Endothelial cell (in vitro differentiated cells): ENCODE measurements around the gene CABLES1. TPM values are rescaled to one million over a fixed set of nuclear protein-coding genes. Genes with fewer than 3 reads are reported as not detected.
A peak's percentile ranks its signal among the peaks of the same experiment; 100 is the strongest.

Experiments
- DNase-seq: peaks from one replicate; pipeline ENCODE4 v3.0.0; 2021; ENCODE audit warnings: low spot score
- H3K27ac Mint-ChIP-seq: one replicate; pipeline ENCODE4 v1.8.0; 2021; ENCODE audit warnings: mixed read lengths, inconsistent platforms; ENCODE audit not compliant: unreplicated experiment
- H3K27me3 Mint-ChIP-seq: one replicate; pipeline ENCODE4 v1.8.0; 2021; ENCODE audit warnings: mild to moderate bottlenecking, moderate library complexity, mixed read lengths, inconsistent platforms; ENCODE audit not compliant: unreplicated experiment
- H3K36me3 Mint-ChIP-seq: one replicate; pipeline ENCODE4 v1.8.0; 2021; ENCODE audit warnings: mild to moderate bottlenecking, low read depth, mixed read lengths, inconsistent platforms; ENCODE audit not compliant: unreplicated experiment
- H3K4me1 Mint-ChIP-seq: one replicate; pipeline ENCODE4 v1.8.0; 2021; ENCODE audit warnings: mild to moderate bottlenecking, mixed read lengths, inconsistent platforms; ENCODE audit not compliant: unreplicated experiment
- H3K4me3 Mint-ChIP-seq: one replicate; pipeline ENCODE4 v1.8.0; 2021; ENCODE audit warnings: mild to moderate bottlenecking, mixed read lengths, inconsistent platforms; ENCODE audit not compliant: unreplicated experiment
- H3K9me3 Mint-ChIP-seq: one replicate; pipeline ENCODE4 v1.8.0; 2021; ENCODE audit warnings: mixed read lengths, inconsistent platforms; ENCODE audit not compliant: unreplicated experiment
- total RNA-seq: library from RNA; stranded (reverse); fragmentation: NEBNext Ultra II Directional; extraction: Animal tissue kit (Norgen Biotek cat#: 25700); gene quantifications from one replicate; pipeline ENCODE4 v1.2.1, GENCODE V29; 2021; ENCODE audit not compliant: unreplicated experiment
- TF ChIP-seq, protein P1 (sequence below): fragments of 200-600 bp; sonication (generic); IDR thresholded peaks from one replicate; pipeline ENCODE4 v1.5.0; 2021; ENCODE audit warnings: antibody characterized with exemption; ENCODE audit not compliant: unreplicated experiment

CABLES1 gene
- total RNA-seq, 1 donor from 2014 or later, result 24.9 TPM

GRCh38 chr18:23244401-23244800 is 109.1 kb downstream of the CABLES1 start:
- Mint-ChIP-seq H3K4me1 (peaks cover 31% of the 10 kb centered on the region), H3K4me3 (peak overlapping the region; percentile 21), H3K27ac (peak overlapping the region; percentile 91), H3K36me3 (peaks cover 27% of the 10 kb centered on the region), H3K9me3 (no peaks in the 10 kb centered on the region), H3K27me3 (peaks cover 9% of the 10 kb centered on the region)
- TF ChIP-seq, protein P1, sequence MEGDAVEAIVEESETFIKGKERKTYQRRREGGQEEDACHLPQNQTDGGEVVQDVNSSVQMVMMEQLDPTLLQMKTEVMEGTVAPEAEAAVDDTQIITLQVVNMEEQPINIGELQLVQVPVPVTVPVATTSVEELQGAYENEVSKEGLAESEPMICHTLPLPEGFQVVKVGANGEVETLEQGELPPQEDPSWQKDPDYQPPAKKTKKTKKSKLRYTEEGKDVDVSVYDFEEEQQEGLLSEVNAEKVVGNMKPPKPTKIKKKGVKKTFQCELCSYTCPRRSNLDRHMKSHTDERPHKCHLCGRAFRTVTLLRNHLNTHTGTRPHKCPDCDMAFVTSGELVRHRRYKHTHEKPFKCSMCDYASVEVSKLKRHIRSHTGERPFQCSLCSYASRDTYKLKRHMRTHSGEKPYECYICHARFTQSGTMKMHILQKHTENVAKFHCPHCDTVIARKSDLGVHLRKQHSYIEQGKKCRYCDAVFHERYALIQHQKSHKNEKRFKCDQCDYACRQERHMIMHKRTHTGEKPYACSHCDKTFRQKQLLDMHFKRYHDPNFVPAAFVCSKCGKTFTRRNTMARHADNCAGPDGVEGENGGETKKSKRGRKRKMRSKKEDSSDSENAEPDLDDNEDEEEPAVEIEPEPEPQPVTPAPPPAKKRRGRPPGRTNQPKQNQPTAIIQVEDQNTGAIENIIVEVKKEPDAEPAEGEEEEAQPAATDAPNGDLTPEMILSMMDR, result no peak
- no peak for DNase-seq

GRCh38 chr18:23245461-23245860 is 110.2 kb downstream of the CABLES1 start:
- no peak for DNase-seq
- H3K4me3 Mint-ChIP-seq, result no peak overlapping the region
- peak overlapping the region; percentile 48 for H3K27ac Mint-ChIP-seq
- TF ChIP-seq, protein P1, result no peak
- H3K27me3 Mint-ChIP-seq, result peaks cover 10% of the 10 kb centered on the region
- H3K36me3 Mint-ChIP-seq, result peaks cover 29% of the 10 kb centered on the region
- peaks cover 31% of the 10 kb centered on the region for H3K4me1 Mint-ChIP-seq
- H3K9me3 Mint-ChIP-seq, result no peaks in the 10 kb centered on the region

- Mint-ChIP-seq H3K4me3 (peak overlapping the region; percentile 25), H3K27ac (no peak overlapping the region), H3K4me1 (peaks cover 21% of the 10 kb centered on the region), H3K9me3 (no peaks in the 10 kb centered on the region), H3K27me3 (peaks cover 10% of the 10 kb centered on the region), H3K36me3 (peaks cover 32% of the 10 kb centered on the region)
- DNase-seq, result no peak
- TF ChIP-seq, protein P1, result no peak
These were observed 112.0 kb downstream of the CABLES1 start for GRCh38 chr18:23247331-23247730.

DNA sequence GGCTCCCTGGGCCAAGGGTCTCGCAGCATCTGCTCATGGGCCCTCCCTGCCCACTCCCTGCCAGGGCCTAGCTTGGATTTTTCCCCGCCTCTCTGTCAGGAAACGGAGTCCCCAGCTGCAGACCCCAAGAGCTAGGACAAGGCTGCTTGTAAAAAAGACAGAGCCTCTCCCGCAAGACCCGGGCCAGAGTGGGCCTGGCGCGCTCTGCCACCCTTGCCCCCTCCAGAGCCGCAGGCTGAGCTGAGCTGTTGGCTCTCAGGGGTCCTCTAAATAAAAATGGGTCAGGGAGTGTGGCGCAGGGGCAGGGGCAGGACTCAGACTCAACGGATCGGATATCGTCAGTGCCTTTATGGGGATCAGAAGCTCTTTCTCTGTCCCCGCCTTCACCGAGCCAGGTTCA is 112.6 kb downstream of the CABLES1 start:
- Mint-ChIP-seq H3K36me3 (peaks cover 32% of the 10 kb centered on the region), H3K4me3 (peak overlapping the region; percentile 47), H3K27ac (no peak overlapping the region), H3K27me3 (peaks cover 10% of the 10 kb centered on the region), H3K9me3 (no peaks in the 10 kb centered on the region), H3K4me1 (peaks cover 21% of the 10 kb centered on the region)
- no peak for DNase-seq
- TF ChIP-seq, protein P1, result no peak

DNA sequence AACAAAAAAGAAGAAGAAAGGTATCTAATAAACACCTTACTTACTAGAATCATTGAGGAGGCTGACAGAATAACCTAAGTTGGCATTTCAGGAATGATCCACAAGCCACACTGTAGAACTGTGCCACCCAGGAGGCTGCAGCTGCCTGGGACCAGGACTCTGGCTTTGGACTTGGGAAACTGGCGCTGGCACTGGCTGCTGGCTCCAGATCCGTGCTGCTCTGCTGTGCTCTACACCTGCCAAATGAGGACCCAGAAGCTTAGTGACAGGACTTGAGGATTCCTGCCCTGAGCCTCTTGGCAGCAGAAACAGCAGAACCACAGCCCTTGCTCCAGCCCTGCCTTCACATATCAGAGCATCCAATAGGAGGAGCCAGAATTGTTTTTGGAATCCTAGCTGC is 113.5 kb downstream of the CABLES1 start:
- TF ChIP-seq, protein P1, result no peak
- no peak for DNase-seq
- Mint-ChIP-seq H3K27me3 (peaks cover 10% of the 10 kb centered on the region), H3K4me3 (no peak overlapping the region), H3K9me3 (no peaks in the 10 kb centered on the region), H3K4me1 (peaks cover 17% of the 10 kb centered on the region), H3K36me3 (peaks cover 37% of the 10 kb centered on the region), H3K27ac (no peak overlapping the region)
